GM23338 (cell line): Measurements from ENCODE around the gene RTP5. TPM values are rescaled to one million over a fixed set of nuclear protein-coding genes. Genes with fewer than 3 reads are reported as not detected.

Experiments used
- ATAC-seq: fragments of 200-7000 bp; cut with Tn5 transposase; 3 replicates; pipeline ENCODE4 v1.9.1; 2020
- DNase-seq: peaks from one replicate; pipeline ENCODE4 v3.0.0-alpha.2; 2015; ENCODE audit warnings: low spot score
- H2AFZ ChIP-seq: fragments of 200-600 bp; sonication (generic); 2 replicates; pipeline ENCODE4 v1.8.0; 2016; ENCODE audit warnings: antibody characterized with exemption, mild to moderate bottlenecking, moderate library complexity
- H3F3A ChIP-seq: fragments of 200-600 bp; sonication (generic); replicated peaks from 2 replicates; pipeline ENCODE4 v1.8.0; 2017; ENCODE audit warnings: antibody characterized with exemption, mixed run types, low read depth
- H3K27ac ChIP-seq: fragments of 200-600 bp; sonication (generic); 2 replicates; pipeline ENCODE4 v1.6.1; 2016; ENCODE audit warnings: low read depth
- H3K27me3 ChIP-seq: fragments of 200-600 bp; sonication (generic); 2 replicates; pipeline ENCODE4 v1.8.0; 2016; ENCODE audit warnings: mild to moderate bottlenecking, mixed run types, moderate library complexity; ENCODE audit not compliant: insufficient read depth
- H3K36me3 ChIP-seq: fragments of 200-600 bp; sonication (generic); 2 replicates; pipeline ENCODE4 v1.8.0; 2016; ENCODE audit warnings: mild to moderate bottlenecking; ENCODE audit not compliant: insufficient read depth
- H3K4me1 ChIP-seq: fragments of 200-600 bp; sonication (generic); 2 replicates; pipeline ENCODE4 v1.8.0; 2016; ENCODE audit warnings: mild to moderate bottlenecking, moderate library complexity; ENCODE audit not compliant: insufficient read depth
- H3K4me2 ChIP-seq: fragments of 200-600 bp; sonication (generic); 2 replicates; pipeline ENCODE4 v1.7.1; 2017; ENCODE audit warnings: mixed run types
- H3K4me3 ChIP-seq: fragments of 200-600 bp; sonication (generic); 2 replicates; pipeline ENCODE4 v1.6.1; 2016; ENCODE audit warnings: mixed run types
- H3K79me2 ChIP-seq: fragments of 200-600 bp; sonication (generic); replicated peaks from 2 replicates; pipeline ENCODE4 v1.8.0; 2017; ENCODE audit warnings: mild to moderate bottlenecking; ENCODE audit not compliant: insufficient read depth
- H3K9me2 ChIP-seq: fragments of 200-600 bp; sonication (generic); 2 replicates; pipeline ENCODE4 v1.8.0; 2017; ENCODE audit not compliant: insufficient read depth
- H4K20me1 ChIP-seq: fragments of 200-600 bp; sonication (generic); replicated peaks from 2 replicates; pipeline ENCODE4 v1.8.0; 2017; ENCODE audit warnings: mild to moderate bottlenecking; ENCODE audit not compliant: insufficient read depth
- H3K27ac Mint-ChIP-seq: 2 replicates; pipeline ENCODE4 v1.8.0; 2020; ENCODE audit warnings: inconsistent platforms, mild to moderate bottlenecking, moderate library complexity, mixed read lengths
- H3K27me3 Mint-ChIP-seq: 3 replicates; pipeline ENCODE4 v1.8.0; 2022; ENCODE audit warnings: low read depth, mild to moderate bottlenecking, moderate library complexity, mixed read lengths, inconsistent platforms; ENCODE audit not compliant: insufficient read depth, poor library complexity
- H3K36me3 Mint-ChIP-seq: 3 replicates; pipeline ENCODE4 v1.8.0; 2021; ENCODE audit warnings: low read depth, mild to moderate bottlenecking, inconsistent platforms, moderate library complexity, mixed read lengths
- H3K4me1 Mint-ChIP-seq: 3 replicates; pipeline ENCODE4 v1.8.0; 2020; ENCODE audit warnings: mild to moderate bottlenecking, inconsistent platforms, mixed read lengths
- H3K4me3 Mint-ChIP-seq: 3 replicates; pipeline ENCODE4 v1.8.0; 2021; ENCODE audit warnings: moderate library complexity, mild to moderate bottlenecking, inconsistent platforms, mixed read lengths
- H3K9me3 Mint-ChIP-seq: 3 replicates; pipeline ENCODE4 v1.8.0; 2020; ENCODE audit warnings: moderate library complexity, mild to moderate bottlenecking, inconsistent platforms, mixed read lengths
- CREB1 ChIP-seq: fragments of 250-450 bp; sonication (Bioruptor Pico); IDR thresholded peaks from 2 replicates; pipeline ENCODE4 v1.5.0; 2020; ENCODE audit warnings: low read depth, mild to moderate bottlenecking, moderate library complexity
- EZH2phosphoT487 ChIP-seq: fragments of 200-600 bp; sonication (generic); IDR thresholded peaks from one replicate; pipeline ENCODE4 v1.8.1; 2018; ENCODE audit warnings: antibody characterized with exemption; ENCODE audit not compliant: unreplicated experiment
- JUNB ChIP-seq: IDR thresholded peaks from one replicate; pipeline ENCODE4 v1.6.1; 2016; ENCODE audit warnings: antibody characterized with exemption; ENCODE audit not compliant: unreplicated experiment
- POLR2AphosphoS5 ChIP-seq: IDR thresholded peaks from 2 replicates; pipeline ENCODE4 v1.6.1; 2016; ENCODE audit warnings: antibody characterized with exemption, low read depth
- STAT1 ChIP-seq: IDR thresholded peaks from one replicate; pipeline ENCODE4 v1.6.1; 2016; ENCODE audit warnings: antibody characterized with exemption; ENCODE audit not compliant: unreplicated experiment
- ZNF331 ChIP-seq: fragments of 250-450 bp; sonication (Bioruptor Pico); IDR thresholded peaks from 2 replicates; pipeline ENCODE4 v1.5.0; 2020; ENCODE audit warnings: low read depth, mild to moderate bottlenecking, moderate library complexity
- polyA plus RNA-seq: library from polyadenylated mRNA; unstranded; fragments of >200 nt; fragmentation: Nextera tagmentation; extraction: Ambion mirVana; gene quantifications from 2 replicates; pipeline ENCODE4 v1.2.1, GENCODE V29; 2016
- total RNA-seq: library from RNA; depleted of rRNA; stranded (reverse); fragments of >200 nt; shearing (Covaris generic); gene quantifications from 2 replicates; pipeline ENCODE4 v1.2.3, GENCODE V29; 2014
- TF ChIP-seq, protein P1 (sequence below): IDR thresholded peaks from one replicate; pipeline ENCODE4 v1.6.1; 2018; ENCODE audit warnings: antibody characterized with exemption; ENCODE audit not compliant: unreplicated experiment
- TF ChIP-seq, protein P2 (sequence below): IDR thresholded peaks from 2 replicates; pipeline ENCODE4 v1.6.1; 2016; ENCODE audit warnings: antibody characterized with exemption
- TF ChIP-seq, protein P3 (sequence below), 2 experiments: fragments of 200-600 bp in 1 of 2; sonication (generic) in 1 of 2; conservative IDR thresholded peaks; 2 replicates each; pipeline versions ENCODE4 v1.5.1 to v1.6.1; 2016 to 2017; ENCODE audit warnings: antibody characterized with exemption in 2 of 2, low read depth in 2 of 2, mild to moderate bottlenecking in 2 of 2, moderate library complexity in 1 of 2

Gene RTP5
- total and polyA plus RNA-seq, 2 experiments from 2014 or later: not detected

DNA sequence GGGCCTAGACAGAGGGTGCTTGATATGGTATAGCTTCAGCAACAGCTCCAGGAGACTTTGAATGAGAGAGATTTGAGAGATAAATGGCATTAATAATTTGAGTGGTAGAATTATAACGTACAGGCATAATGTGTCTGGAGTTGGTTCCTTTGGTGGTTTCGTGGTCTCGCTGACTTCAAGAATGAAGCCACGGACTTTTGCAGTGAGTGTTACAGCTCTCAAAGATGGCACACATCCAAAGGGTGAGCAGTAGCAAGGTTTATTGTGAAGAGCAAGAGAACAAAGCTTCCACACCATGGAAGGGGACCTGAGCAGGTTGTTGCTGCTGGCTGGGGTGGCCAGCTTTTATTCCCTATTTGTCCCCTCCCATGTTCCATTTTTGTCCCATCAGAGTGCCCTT lies 33.9 kb upstream of the RTP5 start (continued):
- TF ChIP-seq, protein P1, sequence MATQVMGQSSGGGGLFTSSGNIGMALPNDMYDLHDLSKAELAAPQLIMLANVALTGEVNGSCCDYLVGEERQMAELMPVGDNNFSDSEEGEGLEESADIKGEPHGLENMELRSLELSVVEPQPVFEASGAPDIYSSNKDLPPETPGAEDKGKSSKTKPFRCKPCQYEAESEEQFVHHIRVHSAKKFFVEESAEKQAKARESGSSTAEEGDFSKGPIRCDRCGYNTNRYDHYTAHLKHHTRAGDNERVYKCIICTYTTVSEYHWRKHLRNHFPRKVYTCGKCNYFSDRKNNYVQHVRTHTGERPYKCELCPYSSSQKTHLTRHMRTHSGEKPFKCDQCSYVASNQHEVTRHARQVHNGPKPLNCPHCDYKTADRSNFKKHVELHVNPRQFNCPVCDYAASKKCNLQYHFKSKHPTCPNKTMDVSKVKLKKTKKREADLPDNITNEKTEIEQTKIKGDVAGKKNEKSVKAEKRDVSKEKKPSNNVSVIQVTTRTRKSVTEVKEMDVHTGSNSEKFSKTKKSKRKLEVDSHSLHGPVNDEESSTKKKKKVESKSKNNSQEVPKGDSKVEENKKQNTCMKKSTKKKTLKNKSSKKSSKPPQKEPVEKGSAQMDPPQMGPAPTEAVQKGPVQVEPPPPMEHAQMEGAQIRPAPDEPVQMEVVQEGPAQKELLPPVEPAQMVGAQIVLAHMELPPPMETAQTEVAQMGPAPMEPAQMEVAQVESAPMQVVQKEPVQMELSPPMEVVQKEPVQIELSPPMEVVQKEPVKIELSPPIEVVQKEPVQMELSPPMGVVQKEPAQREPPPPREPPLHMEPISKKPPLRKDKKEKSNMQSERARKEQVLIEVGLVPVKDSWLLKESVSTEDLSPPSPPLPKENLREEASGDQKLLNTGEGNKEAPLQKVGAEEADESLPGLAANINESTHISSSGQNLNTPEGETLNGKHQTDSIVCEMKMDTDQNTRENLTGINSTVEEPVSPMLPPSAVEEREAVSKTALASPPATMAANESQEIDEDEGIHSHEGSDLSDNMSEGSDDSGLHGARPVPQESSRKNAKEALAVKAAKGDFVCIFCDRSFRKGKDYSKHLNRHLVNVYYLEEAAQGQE: no peak
- TF ChIP-seq STAT1: no peak
- TF ChIP-seq EZH2phosphoT487: no peak
- TF ChIP-seq, protein P2, sequence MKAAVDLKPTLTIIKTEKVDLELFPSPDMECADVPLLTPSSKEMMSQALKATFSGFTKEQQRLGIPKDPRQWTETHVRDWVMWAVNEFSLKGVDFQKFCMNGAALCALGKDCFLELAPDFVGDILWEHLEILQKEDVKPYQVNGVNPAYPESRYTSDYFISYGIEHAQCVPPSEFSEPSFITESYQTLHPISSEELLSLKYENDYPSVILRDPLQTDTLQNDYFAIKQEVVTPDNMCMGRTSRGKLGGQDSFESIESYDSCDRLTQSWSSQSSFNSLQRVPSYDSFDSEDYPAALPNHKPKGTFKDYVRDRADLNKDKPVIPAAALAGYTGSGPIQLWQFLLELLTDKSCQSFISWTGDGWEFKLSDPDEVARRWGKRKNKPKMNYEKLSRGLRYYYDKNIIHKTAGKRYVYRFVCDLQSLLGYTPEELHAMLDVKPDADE: no peak
- TF ChIP-seq, protein P3, sequence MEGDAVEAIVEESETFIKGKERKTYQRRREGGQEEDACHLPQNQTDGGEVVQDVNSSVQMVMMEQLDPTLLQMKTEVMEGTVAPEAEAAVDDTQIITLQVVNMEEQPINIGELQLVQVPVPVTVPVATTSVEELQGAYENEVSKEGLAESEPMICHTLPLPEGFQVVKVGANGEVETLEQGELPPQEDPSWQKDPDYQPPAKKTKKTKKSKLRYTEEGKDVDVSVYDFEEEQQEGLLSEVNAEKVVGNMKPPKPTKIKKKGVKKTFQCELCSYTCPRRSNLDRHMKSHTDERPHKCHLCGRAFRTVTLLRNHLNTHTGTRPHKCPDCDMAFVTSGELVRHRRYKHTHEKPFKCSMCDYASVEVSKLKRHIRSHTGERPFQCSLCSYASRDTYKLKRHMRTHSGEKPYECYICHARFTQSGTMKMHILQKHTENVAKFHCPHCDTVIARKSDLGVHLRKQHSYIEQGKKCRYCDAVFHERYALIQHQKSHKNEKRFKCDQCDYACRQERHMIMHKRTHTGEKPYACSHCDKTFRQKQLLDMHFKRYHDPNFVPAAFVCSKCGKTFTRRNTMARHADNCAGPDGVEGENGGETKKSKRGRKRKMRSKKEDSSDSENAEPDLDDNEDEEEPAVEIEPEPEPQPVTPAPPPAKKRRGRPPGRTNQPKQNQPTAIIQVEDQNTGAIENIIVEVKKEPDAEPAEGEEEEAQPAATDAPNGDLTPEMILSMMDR (conservative IDR thresholded peaks at IDR 0.05; ENCODE audit: low read depth in 2 of 2): no peak
- TF ChIP-seq ZNF331 (CRISPR knock-in tag): no peak
- TF ChIP-seq JUNB: no peak
- TF ChIP-seq CREB1 (CRISPR knock-in tag): no peak

DNA sequence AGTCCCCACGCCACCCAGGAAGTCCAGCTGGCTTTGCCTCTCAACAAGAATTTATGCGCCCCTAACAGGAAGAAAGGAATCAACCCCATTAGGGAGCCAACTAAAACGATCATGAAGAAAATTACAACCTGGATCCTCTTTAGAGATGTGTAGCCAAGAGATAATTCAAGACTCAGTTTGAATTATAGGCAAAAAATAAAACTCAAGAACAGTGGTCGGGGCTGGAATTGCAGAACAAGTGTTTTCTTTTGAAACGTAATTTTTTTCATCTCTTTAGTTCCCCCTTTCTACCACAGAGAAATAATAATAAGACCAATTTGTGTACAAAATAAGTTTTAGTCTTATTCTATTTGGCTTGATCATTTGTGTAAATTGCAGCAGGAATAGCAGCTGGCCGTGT lies 33.2 kb upstream of the RTP5 start:
- Histone ChIP-seq H3K36me3 (no peaks in the 10 kb centered on the region), H3K4me2 (no peak overlapping the region), H3K9me2 (no peaks in the 10 kb centered on the region), H3K4me1 (no peaks in the 10 kb centered on the region), H3K79me2 (no peaks in the 10 kb centered on the region), H4K20me1 (no peaks in the 10 kb centered on the region), H3K4me3 (no peak overlapping the region), H3K27ac (no peak overlapping the region), H2AFZ (no peak overlapping the region), H3F3A (no peaks in the 10 kb centered on the region), H3K27me3 (no peaks in the 10 kb centered on the region)
- TF ChIP-seq, protein P3 (conservative IDR thresholded peaks at IDR 0.05; ENCODE audit: low read depth in 2 of 2): 0 out of 4 replicates have a peak, but pooled peaks of 1 of the 2 experiments have one; percentile 28
- TF ChIP-seq POLR2AphosphoS5: no peak
- Mint-ChIP-seq H3K36me3 (no peaks in the 10 kb centered on the region), H3K4me1 (peaks cover 10% of the 10 kb centered on the region), H3K27ac (no peak overlapping the region), H3K4me3 (no peak overlapping the region; the same call in 2 of the 3 replicates), H3K27me3 (peaks cover 5% of the 10 kb centered on the region), H3K9me3 (no peaks in the 10 kb centered on the region)
- ATAC-seq (no peak), DNase-seq (no peak)
